Stimulated activated naive B cell treated with anti-CD40 and anti-IgM and Interleukin-4, amounts not matched to agents 10 μg/mL and 1 μg/mL and 100 μg/mL, for 72 hours (primary cell): Measurements from ENCODE around the gene HNRNPUL1.
A peak's percentile ranks its signal among the peaks of the same experiment; 100 is the strongest.
"Not testable (repeated sequence)": the region's sequence is repeated elsewhere in the genome, so short reads cannot be mapped to it uniquely, and the experiment has no call there.

Experiments used
- ATAC-seq, 2 donors: fragments of 150-1000 bp; cut with Tn5 transposase; replicated peaks; 2 replicates each; pipeline ENCODE4 v1.10.0; 2021; ENCODE audit warnings: moderate library complexity in 1 of 2
- DNase-seq: peaks from one replicate; pipeline ENCODE4 v3.0.0; 2021
- H3K27ac Mint-ChIP-seq: one replicate; pipeline ENCODE4 v1.8.0; 2022; ENCODE audit warnings: mild to moderate bottlenecking, mixed read lengths
- H3K27me3 Mint-ChIP-seq, 2 donors: one replicate each; pipeline ENCODE4 v1.8.0; 2022; ENCODE audit warnings: mixed read lengths in 2 of 2
- H3K36me3 Mint-ChIP-seq, 2 donors: one replicate each; pipeline ENCODE4 v1.8.0; 2022; ENCODE audit warnings: mixed read lengths in 2 of 2, mild to moderate bottlenecking in 1 of 2
- H3K4me1 Mint-ChIP-seq, 2 donors: one replicate each; pipeline ENCODE4 v1.8.0; 2022; ENCODE audit warnings: mixed read lengths in 2 of 2, mild to moderate bottlenecking in 1 of 2
- H3K4me3 Mint-ChIP-seq, 2 donors: one replicate each; pipeline ENCODE4 v1.8.0; 2022; ENCODE audit warnings: mild to moderate bottlenecking in 2 of 2, mixed read lengths in 2 of 2, moderate library complexity in 1 of 2
- H3K9me3 Mint-ChIP-seq, 2 donors: one replicate each; pipeline ENCODE4 v1.8.0; 2022; ENCODE audit warnings: mixed read lengths in 2 of 2, mild to moderate bottlenecking in 1 of 2

HNRNPUL1 gene

GRCh38 chr19:41344162-41344561, 80.0 kb downstream of the HNRNPUL1 start:
- H3K9me3 Mint-ChIP-seq, result no peaks in the 10 kb centered on the region
- peaks cover 32 to 50% of the 10 kb centered on the region in 2 donors for H3K4me1 Mint-ChIP-seq
- no peak for DNase-seq
- H3K27ac Mint-ChIP-seq, result peak overlapping the region; percentile 75
- no peak for ATAC-seq
- no peaks in the 10 kb centered on the region for H3K27me3 Mint-ChIP-seq
- no peak overlapping the region for H3K4me3 Mint-ChIP-seq
- H3K36me3 Mint-ChIP-seq, result peaks cover 43 to 56% of the 10 kb centered on the region in 2 donors

- not testable (repeated sequence) for DNase-seq, H3K27ac Mint-ChIP-seq, H3K27me3 Mint-ChIP-seq, H3K4me3 Mint-ChIP-seq, ATAC-seq, H3K9me3 Mint-ChIP-seq
- Mint-ChIP-seq H3K36me3 (peaks cover 44 to 58% of the 10 kb centered on the region in 2 donors), H3K4me1 (peaks cover 36 to 61% of the 10 kb centered on the region in 2 donors)
These were observed 82.7 kb downstream of the HNRNPUL1 start for GRCh38 chr19:41346916-41347315.

GRCh38 chr19:41350735-41351338, 86.7 kb downstream of the HNRNPUL1 start:
- Mint-ChIP-seq H3K4me3 (peak overlapping the region; percentile 98 to 100), H3K27ac (peak overlapping the region; percentile 98), H3K36me3 (peaks cover 35 to 50% of the 10 kb centered on the region in 2 donors), H3K27me3 (no peaks in the 10 kb centered on the region), H3K4me1 (peaks cover 35 to 55% of the 10 kb centered on the region in 2 donors), H3K9me3 (no peaks in the 10 kb centered on the region)
- ATAC-seq (peak in 1 of 2 donors; percentile 13), DNase-seq (no peak)

GRCh38 chr19:41351339-41352245, 87.4 kb downstream of the HNRNPUL1 start:
- DNase-seq, result peak; percentile 89
- H3K4me1 Mint-ChIP-seq, result peaks cover 38 to 62% of the 10 kb centered on the region in 2 donors
- no peaks in the 10 kb centered on the region for H3K27me3 Mint-ChIP-seq
- peaks cover 37 to 52% of the 10 kb centered on the region in 2 donors for H3K36me3 Mint-ChIP-seq
- H3K9me3 Mint-ChIP-seq, result no peaks in the 10 kb centered on the region
- ATAC-seq, result peak; percentile 64 to 65
- H3K27ac Mint-ChIP-seq, result peak overlapping the region; percentile 98
- peak overlapping the region; percentile 98 to 100 for H3K4me3 Mint-ChIP-seq

- no peaks in the 10 kb centered on the region for H3K9me3 Mint-ChIP-seq
- ATAC-seq (peak in 1 of 2 donors; percentile 1), DNase-seq (no peak)
- H3K4me1 Mint-ChIP-seq, result peaks cover 42 to 68% of the 10 kb centered on the region in 2 donors
- peaks cover 39 to 53% of the 10 kb centered on the region in 2 donors for H3K36me3 Mint-ChIP-seq
- H3K4me3 Mint-ChIP-seq, result peak overlapping the region; percentile 98 to 100
- H3K27me3 Mint-ChIP-seq, result no peaks in the 10 kb centered on the region
- H3K27ac Mint-ChIP-seq, result peak overlapping the region; percentile 98
These were observed 88.1 kb downstream of the HNRNPUL1 start for GRCh38 chr19:41352279-41352608.

- Mint-ChIP-seq H3K9me3 (no peaks in the 10 kb centered on the region), H3K36me3 (peaks cover 38 to 53% of the 10 kb centered on the region in 2 donors), H3K27me3 (no peaks in the 10 kb centered on the region), H3K27ac (peak overlapping the region; percentile 98), H3K4me1 (peaks cover 44 to 73% of the 10 kb centered on the region in 2 donors), H3K4me3 (peak overlapping the region; percentile 98 to 100)
- DNase-seq (peak; percentile 77), ATAC-seq (peak; percentile 36 to 37)
These were observed 88.7 kb downstream of the HNRNPUL1 start for GRCh38 chr19:41352609-41353465.

- Mint-ChIP-seq H3K36me3 (peaks cover 31 to 48% of the 10 kb centered on the region in 2 donors), H3K27me3 (no peaks in the 10 kb centered on the region), H3K9me3 (no peaks in the 10 kb centered on the region), H3K4me3 (peak within 1 kb of the TSS; percentile 98 to 100), H3K27ac (peak within 1 kb of the TSS; percentile 98), H3K4me1 (peaks cover 40 to 68% of the 10 kb centered on the region in 2 donors)
- DNase-seq (peak; percentile 90), ATAC-seq (peak; percentile 53 to 63)
These were observed 89.5 kb downstream of the HNRNPUL1 start, which contains the start of gene TGFB1 for GRCh38 chr19:41353466-41354342. TGFB1 (minus strand) TSS chr19:41353922; CDS start chr19:41353044, 878 bp downstream.

GRCh38 chr19:41354343-41354953, 90.3 kb downstream of the HNRNPUL1 start:
- Mint-ChIP-seq H3K27me3 (no peaks in the 10 kb centered on the region), H3K36me3 (peaks cover 24 to 40% of the 10 kb centered on the region in 2 donors), H3K4me3 (peak overlapping the region; percentile 98 to 100), H3K27ac (peak overlapping the region; percentile 93), H3K9me3 (no peaks in the 10 kb centered on the region), H3K4me1 (peaks cover 34 to 61% of the 10 kb centered on the region in 2 donors)
- no peak for DNase-seq
- no peak for ATAC-seq

GRCh38 chr19:41355035-41355434, 90.9 kb downstream of the HNRNPUL1 start:
- peak overlapping the region in 1 of 2 donors; percentile 19 for H3K4me3 Mint-ChIP-seq
- peaks cover 33 to 58% of the 10 kb centered on the region in 2 donors for H3K4me1 Mint-ChIP-seq
- peaks cover 26 to 39% of the 10 kb centered on the region in 2 donors for H3K36me3 Mint-ChIP-seq
- no peaks in the 10 kb centered on the region for H3K27me3 Mint-ChIP-seq
- H3K27ac Mint-ChIP-seq, result peak overlapping the region; percentile 14
- DNase-seq (no peak), ATAC-seq (no peak)
- no peaks in the 10 kb centered on the region for H3K9me3 Mint-ChIP-seq

- ATAC-seq, result no peak
These were observed 91.6 kb downstream of the HNRNPUL1 start for GRCh38 chr19:41355802-41356201.

GRCh38 chr19:41356984-41357739, 93.0 kb downstream of the HNRNPUL1 start:
- ATAC-seq (no peak), DNase-seq (no peak)
- Mint-ChIP-seq H3K4me3 (no peak overlapping the region), H3K36me3 (peaks cover 15 to 28% of the 10 kb centered on the region in 2 donors), H3K27me3 (no peaks in the 10 kb centered on the region), H3K9me3 (no peaks in the 10 kb centered on the region), H3K27ac (peak overlapping the region; percentile 80), H3K4me1 (peaks cover 28 to 44% of the 10 kb centered on the region in 2 donors)

More at GRCh38 chr19:41355802-41356201, 91.6 kb downstream of the HNRNPUL1 start:
- Mint-ChIP-seq H3K4me1 (peaks cover 32 to 54% of the 10 kb centered on the region in 2 donors), H3K27me3 (no peaks in the 10 kb centered on the region), H3K4me3 (no peak overlapping the region), H3K9me3 (no peaks in the 10 kb centered on the region), H3K36me3 (peaks cover 24 to 38% of the 10 kb centered on the region in 2 donors), H3K27ac (peak overlapping the region; percentile 56)
- no peak for DNase-seq
